Measurements from ENCODE around the gene PTPRD. TPM values are rescaled to one million over a fixed set of nuclear protein-coding genes. Genes with fewer than 3 reads are reported as not detected.

PTPRD gene
- total and polyA plus RNA-seq, 2 donors (not counting 1 experiment from before 2014, with no cell fraction given): not detected

GRCh38 chr9:8362250-8362649 is 2250.6 kb downstream of the PTPRD start:
- H2AFZ ChIP-seq (ENCODE audit: insufficient read depth, low read depth, low read length, poor library complexity, severe bottlenecking): no peak overlapping the region
- no peaks in the 10 kb centered on the region for H3K4me1 ChIP-seq (ENCODE audit: control insufficient read depth in 2 of 2, insufficient read depth in 2 of 2, low read length in 2 of 2)
- intact Hi-C loops (cut with micrococcal nuclease): no loop called here
- no peaks in the 10 kb centered on the region for H3K27me3 ChIP-seq (replicated peaks in 1 of 4; ENCODE audit: control extremely low read depth in 1 of 4, control insufficient read depth in 3 of 4, insufficient read depth in 4 of 4, low read length in 3 of 4)
- POLR2A ChIA-PET: no interaction called here
- no peak overlapping the region for H3K4me2 ChIP-seq (replicated peaks; ENCODE audit: low read depth, low read length, poor library complexity, severe bottlenecking)
- H4K20me1 ChIP-seq (ENCODE audit: control insufficient read depth, insufficient read depth, low read length, poor library complexity, severe bottlenecking): no peaks in the 10 kb centered on the region
- H3K9ac ChIP-seq (ENCODE audit: low read length): no peak overlapping the region
- no peak for TF ChIP-seq CTCF (IDR thresholded peaks at IDR 0.05)
- no peak for TF ChIP-seq EZH2 (IDR thresholded peaks at IDR 0.05; ENCODE audit: borderline replicate concordance, insufficient read depth, low read depth, low read length, poor library complexity, severe bottlenecking)
- H3K27ac Mint-ChIP-seq: no peak overlapping the region
- H3K9me3 Mint-ChIP-seq (ENCODE audit: insufficient read depth): no peaks in the 10 kb centered on the region
- 80% methylated on average over 1 of the region's 1 CpG for WGBS (ENCODE audit: insufficient coverage)
- H3K4me3 Mint-ChIP-seq: no peak overlapping the region
- CTCF ChIA-PET: no interaction called here
- no peaks in the 10 kb centered on the region for H3K36me3 ChIP-seq (replicated peaks in 1 of 2; ENCODE audit: control extremely low read depth in 1 of 2, control insufficient read depth in 1 of 2, extremely low read depth in 1 of 2, insufficient read depth in 2 of 2, low read length in 1 of 2)
- no peaks in the 10 kb centered on the region for H3K27me3 Mint-ChIP-seq
- no peaks in the 10 kb centered on the region for H3K4me1 Mint-ChIP-seq
- no peaks in the 10 kb centered on the region for H3K9me3 ChIP-seq (ENCODE audit: control extremely low read depth in 1 of 3, control insufficient read depth in 2 of 3, insufficient read depth in 1 of 3, low read length in 2 of 3)
- ATAC-seq (ENCODE audit: low read depth) (no peak), DNase-seq (no peak)
- H3K4me3 ChIP-seq (ENCODE audit: control extremely low read depth in 1 of 5, extremely low read depth in 1 of 5, insufficient read depth in 1 of 5, low read depth in 2 of 5, low read length in 4 of 5): no peak overlapping the region
- no peak overlapping the region for H3K27ac ChIP-seq (ENCODE audit: low read length in 2 of 2)
- no peaks in the 10 kb centered on the region for H3K79me2 ChIP-seq (ENCODE audit: control insufficient read depth, insufficient read depth, low read length)

DNA sequence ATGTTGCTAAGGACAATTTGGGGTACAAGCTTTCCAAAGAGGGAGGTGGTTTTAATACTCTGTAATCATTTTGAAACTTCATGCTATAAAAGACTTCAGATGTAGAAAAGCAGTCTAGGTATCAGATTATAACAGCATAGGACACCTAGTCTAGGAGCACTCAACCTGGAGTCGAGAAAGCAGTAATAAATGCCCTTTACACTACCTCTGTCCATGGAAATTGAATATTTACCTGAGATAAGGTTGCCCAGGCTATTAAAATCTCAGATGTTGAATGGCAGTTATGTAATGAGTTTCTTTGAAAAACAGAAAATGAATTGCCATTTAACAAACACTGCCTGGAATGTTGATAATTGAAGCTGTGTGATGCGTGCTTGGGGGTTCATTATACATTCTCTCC is 2251.4 kb downstream of the PTPRD start:
- WGBS (ENCODE audit: insufficient coverage): no CpG with 5 or more reads among the region's 2 CpGs
- H3K9me3 Mint-ChIP-seq (ENCODE audit: insufficient read depth): no peaks in the 10 kb centered on the region
- no peaks in the 10 kb centered on the region for H3K4me1 ChIP-seq (ENCODE audit: control insufficient read depth in 2 of 2, insufficient read depth in 2 of 2, low read length in 2 of 2)
- intact Hi-C loops (cut with micrococcal nuclease): no loop called here
- H3K36me3 ChIP-seq (replicated peaks in 1 of 2; ENCODE audit: control extremely low read depth in 1 of 2, control insufficient read depth in 1 of 2, extremely low read depth in 1 of 2, insufficient read depth in 2 of 2, low read length in 1 of 2): no peaks in the 10 kb centered on the region
- H3K27me3 ChIP-seq (replicated peaks in 1 of 4; ENCODE audit: control extremely low read depth in 1 of 4, control insufficient read depth in 3 of 4, insufficient read depth in 4 of 4, low read length in 3 of 4): no peaks in the 10 kb centered on the region
- no peak overlapping the region for H3K9ac ChIP-seq (ENCODE audit: low read length)
- no peak for ATAC-seq (ENCODE audit: low read depth)
- no peak overlapping the region for H3K4me3 ChIP-seq (ENCODE audit: control extremely low read depth in 1 of 5, extremely low read depth in 1 of 5, insufficient read depth in 1 of 5, low read depth in 2 of 5, low read length in 4 of 5)
- no peak overlapping the region for H3K4me3 Mint-ChIP-seq
- H3K9me3 ChIP-seq (ENCODE audit: control extremely low read depth in 1 of 3, control insufficient read depth in 2 of 3, insufficient read depth in 1 of 3, low read length in 2 of 3): no peaks in the 10 kb centered on the region
- H3K27ac ChIP-seq (ENCODE audit: low read length in 2 of 2): no peak overlapping the region
- H3K4me2 ChIP-seq (replicated peaks; ENCODE audit: low read depth, low read length, poor library complexity, severe bottlenecking): no peak overlapping the region
- no peaks in the 10 kb centered on the region for H3K79me2 ChIP-seq (ENCODE audit: control insufficient read depth, insufficient read depth, low read length)
- H3K27me3 Mint-ChIP-seq: no peaks in the 10 kb centered on the region
- POLR2A ChIA-PET: no interaction called here
- no peak overlapping the region for H3K27ac Mint-ChIP-seq
- no peaks in the 10 kb centered on the region for H3K4me1 Mint-ChIP-seq
- H2AFZ ChIP-seq (ENCODE audit: insufficient read depth, low read depth, low read length, poor library complexity, severe bottlenecking): no peak overlapping the region
- TF ChIP-seq EZH2 (IDR thresholded peaks at IDR 0.05; ENCODE audit: borderline replicate concordance, insufficient read depth, low read depth, low read length, poor library complexity, severe bottlenecking) (no peak), CTCF (IDR thresholded peaks at IDR 0.05) (no peak)
- DNase-seq: no peak
- no peaks in the 10 kb centered on the region for H4K20me1 ChIP-seq (ENCODE audit: control insufficient read depth, insufficient read depth, low read length, poor library complexity, severe bottlenecking)
- CTCF ChIA-PET: no interaction called here

Measured in B cell (primary cell).